Mucosa of descending colon (tissue), 3 donors: ENCODE data around the gene IER5. TPM values are rescaled to one million over a fixed set of nuclear protein-coding genes. Genes with fewer than 3 reads are reported as not detected.

ENCODE experiments used
- ATAC-seq: fragments of 200-7000 bp; cut with Tn5 transposase; one replicate; pipeline ENCODE4 v1.9.1; 2020; ENCODE audit warnings: mild to moderate bottlenecking, moderate library complexity
- DNase-seq, 3 donors: peaks; one replicate each; pipeline ENCODE4 v3.0.0-alpha.2; 2020
- H3K36me3 ChIP-seq: fragments of 200-600 bp; one replicate; pipeline ENCODE4 v1.8.0; 2021; ENCODE audit warnings: low read depth, mild to moderate bottlenecking
- H3K4me1 ChIP-seq: fragments of 200-600 bp; one replicate; pipeline ENCODE4 v1.8.0; 2021; ENCODE audit warnings: low read depth, mild to moderate bottlenecking
- H3K4me3 ChIP-seq: fragments of 200-600 bp; one replicate; pipeline ENCODE4 v1.8.0; 2021; ENCODE audit warnings: mild to moderate bottlenecking
- H3K9me3 ChIP-seq: fragments of 200-600 bp; one replicate; pipeline ENCODE4 v1.8.0; 2021; ENCODE audit warnings: mild to moderate bottlenecking
- intact Hi-C, 2 donors: fragments of 100-400 bp; cut with DNase I in 1 of 2; cut with micrococcal nuclease in 1 of 2; formaldehyde crosslinking; loops; one replicate each; pipeline versions ENCODE4 v1.11.0 to v1.11.1; 2022; cut with DNase I, micrococcal nuclease
- total RNA-seq, 3 donors: library from RNA; stranded (reverse); fragmentation: NEBNext Ultra II Directional in 2 of 3; extraction: Animal tissue kit (Norgen Biotek cat#: 25700) in 2 of 3; gene quantifications; one replicate each; pipeline versions ENCODE4 v1.2.1 to v1.2.4, GENCODE V29; 2021 to 2023
- TF ChIP-seq, protein P1 (sequence below): fragments of 200-600 bp; IDR thresholded peaks from one replicate; pipeline ENCODE4 v1.8.0; 2022; ENCODE audit warnings: antibody characterized with exemption, mild to moderate bottlenecking
- donor health status: DM: no; HTN: no; CAD: no; lungs with moderate emphysema.
- donor health status: DM: no; HTN: no; CAD: no.
- donor health status: DM: no; HTN: yes; CAD: no.

IER5 gene
- total RNA-seq, 3 donors from 2014 or later: 15.4 to 16.7 (median 16.4) TPM

DNA sequence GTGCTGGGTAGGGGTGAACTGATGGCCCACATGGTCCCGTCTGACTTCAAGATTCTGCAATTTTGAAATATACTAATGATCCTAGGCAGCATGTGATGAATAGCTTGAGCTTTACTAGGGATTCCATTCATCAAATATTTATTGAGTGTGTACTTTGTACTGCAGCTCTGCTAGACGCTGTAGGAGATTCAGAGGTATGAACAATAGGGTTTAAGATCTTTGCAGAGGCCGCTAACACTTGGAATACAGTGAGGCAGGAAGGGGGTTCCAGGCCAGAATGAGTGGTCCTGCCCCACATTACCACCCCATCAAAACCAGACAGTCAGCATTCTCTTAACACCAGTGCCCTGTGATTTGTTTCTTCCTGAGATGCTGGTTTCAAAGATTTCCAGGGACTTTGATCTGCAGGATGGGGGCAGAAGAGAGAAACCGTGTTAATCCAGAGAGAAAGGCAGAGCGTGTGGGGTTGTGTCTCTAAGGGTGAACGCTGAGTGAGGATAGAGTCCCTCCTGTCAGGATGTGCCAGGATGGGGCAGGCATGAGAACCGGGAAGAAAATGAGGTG, 19.9 kb downstream of the IER5 start:
- no peak overlapping the region for H3K4me3 ChIP-seq
- no peak for DNase-seq
- H3K9me3 ChIP-seq: no peaks in the 10 kb centered on the region
- H3K36me3 ChIP-seq: no peaks in the 10 kb centered on the region
- no peak for ATAC-seq
- TF ChIP-seq, protein P1, sequence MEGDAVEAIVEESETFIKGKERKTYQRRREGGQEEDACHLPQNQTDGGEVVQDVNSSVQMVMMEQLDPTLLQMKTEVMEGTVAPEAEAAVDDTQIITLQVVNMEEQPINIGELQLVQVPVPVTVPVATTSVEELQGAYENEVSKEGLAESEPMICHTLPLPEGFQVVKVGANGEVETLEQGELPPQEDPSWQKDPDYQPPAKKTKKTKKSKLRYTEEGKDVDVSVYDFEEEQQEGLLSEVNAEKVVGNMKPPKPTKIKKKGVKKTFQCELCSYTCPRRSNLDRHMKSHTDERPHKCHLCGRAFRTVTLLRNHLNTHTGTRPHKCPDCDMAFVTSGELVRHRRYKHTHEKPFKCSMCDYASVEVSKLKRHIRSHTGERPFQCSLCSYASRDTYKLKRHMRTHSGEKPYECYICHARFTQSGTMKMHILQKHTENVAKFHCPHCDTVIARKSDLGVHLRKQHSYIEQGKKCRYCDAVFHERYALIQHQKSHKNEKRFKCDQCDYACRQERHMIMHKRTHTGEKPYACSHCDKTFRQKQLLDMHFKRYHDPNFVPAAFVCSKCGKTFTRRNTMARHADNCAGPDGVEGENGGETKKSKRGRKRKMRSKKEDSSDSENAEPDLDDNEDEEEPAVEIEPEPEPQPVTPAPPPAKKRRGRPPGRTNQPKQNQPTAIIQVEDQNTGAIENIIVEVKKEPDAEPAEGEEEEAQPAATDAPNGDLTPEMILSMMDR: no peak
- intact Hi-C loops: no loop called here
- peaks cover 16% of the 10 kb centered on the region for H3K4me1 ChIP-seq

DNA sequence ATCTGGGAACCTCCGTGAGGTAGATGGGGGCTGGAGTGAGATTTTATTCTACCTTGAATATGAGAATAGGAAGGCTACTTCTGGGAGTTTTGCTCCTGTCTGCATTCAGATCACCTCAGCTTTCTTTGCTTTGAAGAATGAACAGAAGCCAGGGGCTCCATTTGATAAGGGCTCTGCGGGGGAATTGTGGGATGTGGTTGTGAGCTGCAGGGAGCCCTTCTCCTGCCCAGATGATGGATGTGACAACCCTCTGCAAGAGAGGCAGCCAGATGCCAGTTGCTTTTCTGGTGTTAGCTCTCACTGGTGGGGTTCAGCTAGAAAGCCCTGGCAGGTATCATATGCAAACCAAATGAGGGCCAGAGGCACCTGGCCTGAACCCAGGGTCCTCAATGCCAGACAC, 21.5 kb downstream of the IER5 start:
- DNase-seq (no peak), ATAC-seq (no peak)
- no peak overlapping the region for H3K4me3 ChIP-seq
- no peaks in the 10 kb centered on the region for H3K9me3 ChIP-seq
- TF ChIP-seq, protein P1: no peak
- H3K36me3 ChIP-seq: no peaks in the 10 kb centered on the region
- H3K4me1 ChIP-seq: peaks cover 11% of the 10 kb centered on the region
- intact Hi-C loops: no loop called here

DNA sequence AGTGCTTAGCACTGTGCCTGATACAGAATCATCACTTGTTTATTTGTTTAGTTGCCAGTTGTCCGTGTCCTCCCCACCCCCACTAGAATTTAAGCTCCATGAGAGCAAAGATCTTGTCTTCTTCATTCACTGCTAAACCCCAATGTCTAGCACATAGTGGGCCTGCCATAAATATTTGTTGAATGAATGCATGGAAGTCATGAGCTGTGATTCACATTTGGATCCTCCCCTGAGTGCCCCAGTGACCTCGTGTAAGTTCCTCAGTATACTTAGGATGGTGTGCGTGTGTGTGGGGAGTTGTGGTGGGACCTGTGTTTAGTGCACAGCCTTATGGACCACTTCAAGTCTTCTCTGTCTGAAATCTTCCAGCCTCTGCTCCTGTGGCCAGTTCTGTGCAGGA, 23.1 kb downstream of the IER5 start:
- TF ChIP-seq, protein P1: no peak
- intact Hi-C loops: no loop called here
- no peak overlapping the region for H3K4me3 ChIP-seq
- DNase-seq: no peak
- no peaks in the 10 kb centered on the region for H3K9me3 ChIP-seq
- H3K36me3 ChIP-seq: no peaks in the 10 kb centered on the region
- no peak for ATAC-seq
- H3K4me1 ChIP-seq: peaks cover 6% of the 10 kb centered on the region

DNA sequence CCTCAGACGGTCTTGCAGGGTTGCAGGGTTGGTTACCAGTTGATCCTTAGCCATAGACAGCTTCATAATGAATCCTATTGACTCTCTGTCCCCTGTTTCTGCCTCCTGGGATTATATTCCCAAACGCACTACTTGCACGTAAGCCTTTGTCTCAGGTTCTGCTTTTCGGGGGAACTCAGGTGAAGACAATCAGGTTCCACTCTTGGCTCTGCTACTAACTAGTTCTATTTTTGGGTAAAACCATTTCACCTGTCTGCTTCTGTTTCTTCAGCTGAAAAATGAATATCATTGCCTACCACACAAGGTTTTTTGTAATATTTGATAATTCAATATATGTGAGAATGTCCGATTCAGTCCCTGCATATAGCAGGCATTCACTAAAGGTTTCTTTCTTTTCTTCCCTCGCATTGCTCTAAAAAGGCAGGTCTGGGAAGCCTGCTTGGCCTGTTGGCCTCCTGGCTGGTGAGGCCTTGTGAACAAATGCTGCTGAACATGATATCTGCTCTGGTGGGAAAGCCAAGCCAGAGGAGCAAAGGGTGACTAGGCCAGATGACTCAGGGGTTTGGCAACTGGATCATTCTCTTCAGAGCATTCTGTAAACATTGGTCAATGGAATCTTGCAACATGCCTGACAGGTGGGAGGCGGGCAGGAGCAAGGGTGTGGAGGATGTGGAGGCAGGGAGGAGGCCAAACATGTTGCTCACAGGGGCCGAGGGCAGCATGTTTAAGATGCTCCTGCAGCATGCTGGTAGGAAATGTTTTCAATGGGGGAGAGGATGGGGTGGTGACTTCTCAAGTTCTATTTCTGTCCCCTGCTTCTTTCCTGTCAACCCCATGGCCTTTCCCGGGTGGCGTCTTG, 23.8 kb downstream of the IER5 start:
- Histone ChIP-seq H3K4me1 (peaks cover 6% of the 10 kb centered on the region), H3K4me3 (no peak overlapping the region), H3K9me3 (no peaks in the 10 kb centered on the region), H3K36me3 (no peaks in the 10 kb centered on the region)
- intact Hi-C loops: no loop called here
- ATAC-seq: peak; percentile 94
- TF ChIP-seq, protein P1: no peak
- peak; percentile 67 to 84 (median 69) for DNase-seq

DNA sequence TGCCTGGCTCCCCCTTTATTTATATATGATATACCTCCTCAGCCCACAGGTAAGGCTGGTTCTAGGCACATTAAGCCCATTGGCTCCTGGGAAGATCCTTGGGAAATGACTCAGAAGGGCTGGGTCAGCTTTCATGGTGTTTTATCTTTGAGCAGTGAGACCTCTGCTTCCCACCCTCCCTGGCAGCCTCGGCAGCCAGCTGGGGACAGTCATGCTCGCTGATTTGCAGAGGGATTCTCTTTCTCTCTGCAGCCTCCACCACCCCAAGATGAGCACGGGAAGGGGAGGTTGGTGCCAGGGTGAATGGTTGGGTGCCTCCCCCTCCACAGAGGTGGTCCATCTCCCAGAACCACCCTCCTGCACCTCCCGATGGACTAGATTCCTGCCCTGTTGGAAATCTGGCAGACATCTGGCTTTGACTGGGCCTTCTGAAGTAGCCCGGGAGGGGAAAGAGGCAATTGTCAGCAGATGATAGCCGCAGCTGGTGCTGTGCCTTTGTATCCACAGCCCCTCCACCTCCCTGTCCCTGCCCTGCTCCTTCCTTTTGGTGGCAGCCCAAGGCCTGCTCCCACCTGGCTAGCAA, 24.6 kb downstream of the IER5 start:
- no peaks in the 10 kb centered on the region for H3K9me3 ChIP-seq
- H3K36me3 ChIP-seq: no peaks in the 10 kb centered on the region
- ATAC-seq (peak; percentile 21), DNase-seq (no peak)
- intact Hi-C loops: no loop called here
- H3K4me1 ChIP-seq: peaks cover 6% of the 10 kb centered on the region
- TF ChIP-seq, protein P1: no peak
- no peak overlapping the region for H3K4me3 ChIP-seq
